HCT116 (cell line): ENCODE results near the gene RAB40C. TPM values are rescaled to one million over a fixed set of nuclear protein-coding genes. Genes with fewer than 3 reads are reported as not detected.

ENCODE experiments used
- ATAC-seq: fragments of 200-7000 bp; cut with Tn5 transposase; 2 replicates; pipeline ENCODE4 v1.9.1; 2020; ENCODE audit warnings: mild to moderate bottlenecking, moderate library complexity
- BruUV-seq: library from RNA; stranded (reverse); fragments of 400-500 nt; replicated peaks from 2 replicates; lab custom pipeline; 2021; lab: Mats Ljungman, UMichigan
- CTCF ChIA-PET: fragments of 300-600 bp; sonication (Branson Sonifier 250); formaldehyde crosslinking; loops from one replicate; lab custom pipeline; 2021; ENCODE audit warnings: antibody characterized with exemption; lab: Charles Lee
- POLR2A ChIA-PET: fragments of 300-600, 350-600 bp; sonication (Branson Sonifier 250); formaldehyde crosslinking; loops from one replicate; lab custom pipeline; 2021; ENCODE audit warnings: antibody characterized with exemption; lab: Charles Lee
- RAD21 ChIA-PET, 2 experiments: fragments of 300-600 bp; sonication (Branson Sonifier 250); formaldehyde crosslinking; loops; one replicate each; lab custom pipeline; 2023; ENCODE audit warnings: low total read pairs in 2 of 2; ENCODE audit not compliant: uncharacterized antibody in 2 of 2, unreplicated experiment in 2 of 2, low non-redundant PET in 1 of 2; lab: Charles Lee
- DNase-seq: peaks from one replicate; pipeline ENCODE4 v3.0.0-alpha.2; 2010; ENCODE audit warnings: low read depth, low spot score
- H2AFZ ChIP-seq: fragments of 200-600 bp; shearing (Covaris generic), sonication (generic); 2 replicates; pipeline ENCODE4 v1.6.1; 2017; ENCODE audit warnings: low read depth, mixed run types, mixed read lengths, antibody characterized with exemption, low read length; ENCODE audit not compliant: poor library complexity, severe bottlenecking
- H3K27ac ChIP-seq: 2 replicates; pipeline ENCODE4 v1.5.1; 2012; ENCODE audit warnings: low read depth, low read length
- H3K27me3 ChIP-seq: fragments of 200-600 bp; sonication (generic); 2 replicates; pipeline ENCODE4 v1.6.1; 2016; ENCODE audit warnings: mixed run types, low read length, mixed read lengths; ENCODE audit not compliant: insufficient read depth
- H3K36me3 ChIP-seq, 2 experiments: fragments of 200-500 bp in 1 of 2; fragments of 200-600 bp in 1 of 2; sonication (Bioruptor generic) in 1 of 2; sonication (generic) in 1 of 2; 2 replicates each; pipeline versions ENCODE4 v1.5.1 to v1.6.1; 2014 to 2016; ENCODE audit warnings: low read length in 2 of 2, inconsistent platforms in 1 of 2, mixed read lengths in 1 of 2, mixed run types in 1 of 2; ENCODE audit not compliant: insufficient read depth in 2 of 2, control insufficient read depth in 1 of 2
- H3K4me1 ChIP-seq, 2 experiments: fragments of 200-600 bp in 1 of 2; sonication (generic) in 1 of 2; 2 replicates each; pipeline versions ENCODE4 v1.5.1 to v1.6.1; 2012 to 2017; ENCODE audit warnings: low read length in 2 of 2, inconsistent platforms in 1 of 2, mild to moderate bottlenecking in 1 of 2, mixed read lengths in 1 of 2, mixed run types in 1 of 2, moderate library complexity in 1 of 2; ENCODE audit not compliant: insufficient read depth in 2 of 2, control insufficient read depth in 1 of 2
- H3K4me2 ChIP-seq: fragments of 200-600 bp; sonication (generic); 2 replicates; pipeline ENCODE4 v1.6.1; 2017; ENCODE audit warnings: mixed run types, low read length, mixed read lengths
- H3K4me3 ChIP-seq, 2 experiments: fragments of 200-600 bp in 1 of 2; sonication (generic) in 1 of 2; replicated peaks in 1 of 2; 2 replicates each; pipeline ENCODE4 v1.5.1; 2011 to 2016; ENCODE audit warnings: low read length in 2 of 2, control low read depth in 1 of 2, low read depth in 1 of 2, mild to moderate bottlenecking in 1 of 2, mixed read lengths in 1 of 2, mixed run types in 1 of 2
- H3K79me2 ChIP-seq: fragments of 200-600 bp; sonication (generic); 2 replicates; pipeline ENCODE4 v1.6.1; 2017; ENCODE audit warnings: mild to moderate bottlenecking, mixed run types, low read length, moderate library complexity, mixed read lengths; ENCODE audit not compliant: insufficient read depth
- H3K9ac ChIP-seq: fragments of 200-600 bp; sonication (generic); 2 replicates; pipeline ENCODE4 v1.6.1; 2016; ENCODE audit warnings: low read length, mixed read lengths
- H3K9me2 ChIP-seq: fragments of 200-600 bp; sonication (generic), shearing (Covaris generic); 2 replicates; pipeline ENCODE4 v1.6.1; 2017; ENCODE audit warnings: mixed run types, mild to moderate bottlenecking, moderate library complexity; ENCODE audit not compliant: insufficient read depth
- H3K9me3 ChIP-seq, 2 experiments: fragments of 200-500 bp in 1 of 2; fragments of 200-600 bp in 1 of 2; sonication (Bioruptor generic) in 1 of 2; sonication (generic) in 1 of 2; 2 replicates each; pipeline ENCODE4 v1.6.1; 2014 to 2017; ENCODE audit warnings: low read length in 2 of 2, mixed read lengths in 2 of 2, inconsistent platforms in 1 of 2, low read depth in 1 of 2, mild to moderate bottlenecking in 1 of 2, mixed run types in 1 of 2, moderate library complexity in 1 of 2; ENCODE audit not compliant: control insufficient read depth in 1 of 2, insufficient read depth in 1 of 2
- H4K20me1 ChIP-seq: fragments of 200-600 bp; sonication (generic), shearing (Covaris generic); 2 replicates; pipeline ENCODE4 v1.6.1; 2017; ENCODE audit warnings: mixed run types, mild to moderate bottlenecking, moderate library complexity; ENCODE audit not compliant: insufficient read depth
- ATF3 ChIP-seq: IDR thresholded peaks from 2 replicates; pipeline ENCODE4 v1.6.1; 2012
- EZH2 ChIP-seq: fragments of 200-600 bp; sonication (generic); IDR thresholded peaks from 2 replicates; pipeline ENCODE4 v1.6.1; 2017; ENCODE audit warnings: antibody characterized with exemption, mixed run types
- POLR2A ChIP-seq: IDR thresholded peaks from 2 replicates; pipeline ENCODE4 v1.7.0; 2011; ENCODE audit warnings: borderline replicate concordance; ENCODE audit not compliant: insufficient read depth, insufficient read length; ENCODE audit errors: extremely low read depth
- SIN3A ChIP-seq: IDR thresholded peaks from 2 replicates; pipeline ENCODE4 v1.6.1; 2012; ENCODE audit warnings: low read depth
- SP1 ChIP-seq: IDR thresholded peaks from 2 replicates; pipeline ENCODE4 v1.6.1; 2012; ENCODE audit warnings: low read depth
- TCF7L2 ChIP-seq: IDR thresholded peaks from 2 replicates; pipeline ENCODE4 v1.7.0; 2011; ENCODE audit warnings: borderline replicate concordance, inconsistent platforms; ENCODE audit not compliant: insufficient read depth, insufficient read length; ENCODE audit errors: extremely low read depth
- intact Hi-C: fragments of 100-400 bp; cut with micrococcal nuclease; formaldehyde crosslinking; loops from 2 replicates; pipeline ENCODE4 v1.10.0; 2022
- total RNA-seq: library from RNA; stranded (reverse); gene quantifications from one replicate; pipeline ENCODE4 v1.2.1, GENCODE V29; 2021; ENCODE audit not compliant: unreplicated experiment

The RAB40C gene
- total RNA-seq, 1 experiment from 2014 or later: 14.1 TPM

DNA sequence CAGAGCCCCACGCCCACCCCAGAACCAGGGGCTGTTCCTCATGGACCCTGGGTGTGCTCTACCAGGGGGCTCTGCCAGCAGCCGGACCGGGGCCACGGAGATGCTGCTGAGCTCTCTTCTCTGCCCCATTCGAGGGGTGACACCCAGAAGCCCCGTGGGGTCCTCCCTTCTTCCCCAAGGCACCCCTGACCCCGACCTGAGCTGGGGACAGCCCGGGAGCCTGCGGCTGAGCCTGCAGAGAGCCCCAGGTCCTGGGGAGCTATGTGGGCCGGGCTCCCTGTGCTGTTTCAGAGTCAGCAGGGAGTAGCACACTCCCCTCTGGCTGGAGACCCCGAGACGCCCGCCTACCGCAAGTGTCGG is 30.9 kb upstream of the RAB40C start:
- Histone ChIP-seq H4K20me1 (no peaks in the 10 kb centered on the region), H3K9me2 (no peaks in the 10 kb centered on the region), H3K36me3 (no peaks in the 10 kb centered on the region), H3K9me3 (no peaks in the 10 kb centered on the region), H3K27me3 (no peaks in the 10 kb centered on the region), H3K4me1 (no peaks in the 10 kb centered on the region), H3K9ac (no peak overlapping the region), H2AFZ (no peak overlapping the region), H3K27ac (no peak overlapping the region), H3K4me2 (no peak overlapping the region), H3K79me2 (no peaks in the 10 kb centered on the region), H3K4me3 (no peak overlapping the region)
- ChIA-PET RAD21 (no interaction called here), POLR2A (no interaction called here), CTCF (no interaction called here)
- ATAC-seq (no peak), DNase-seq (no peak)
- no TSS peak for BruUV-seq
- intact Hi-C loops: no loop called here
- TF ChIP-seq POLR2A (no peak), SP1 (no peak), ATF3 (no peak), SIN3A (no peak), EZH2 (no peak)

- H3K27ac ChIP-seq: no peak overlapping the region
- no TSS peak for BruUV-seq
- no peak overlapping the region for H3K9ac ChIP-seq
Measured at GRCh38 chr16:559411-560203, 30.3 kb upstream of the RAB40C start.

More at GRCh38 chr16:559411-560203, 30.3 kb upstream of the RAB40C start:
- ATAC-seq (no peak), DNase-seq (no peak)
- Histone ChIP-seq H3K9me2 (no peaks in the 10 kb centered on the region), H3K4me2 (no peak overlapping the region), H3K79me2 (no peaks in the 10 kb centered on the region), H2AFZ (no peak overlapping the region), H4K20me1 (no peaks in the 10 kb centered on the region), H3K4me3 (no peak overlapping the region), H3K9me3 (no peaks in the 10 kb centered on the region), H3K27me3 (no peaks in the 10 kb centered on the region), H3K36me3 (no peaks in the 10 kb centered on the region), H3K4me1 (no peaks in the 10 kb centered on the region)
- TF ChIP-seq TCF7L2: no peak
- intact Hi-C loops: no loop called here
- POLR2A ChIA-PET: no interaction called here
- RAD21 ChIA-PET: no interaction called here
- CTCF ChIA-PET: no interaction called here
